Adrenal gland (tissue), 5 donors: Measurements from ENCODE around the gene TIMM44.

Source experiments
- POLR2A ChIP-seq, 2 donors: fragments of 450-650 bp; IDR thresholded peaks; one replicate each; pipeline ENCODE4 v1.6.1; 2017; ENCODE audit warnings: antibody characterized with exemption in 2 of 2, mild to moderate bottlenecking in 2 of 2, moderate library complexity in 1 of 2
- TF ChIP-seq, protein P1 (sequence below), 6 experiments: fragments of 450-650 bp in 4 of 6; fragments of 200-600 bp in 2 of 6; sonication (generic) in 1 of 6; IDR thresholded peaks; 1 replicate in 5 of 6; 2 replicates in 1 of 6; pipeline versions ENCODE4 v1.5.1 to v1.8.0; 2016 to 2021; ENCODE audit warnings: antibody characterized with exemption in 6 of 6, mild to moderate bottlenecking in 2 of 6, moderate library complexity in 1 of 6
- donor health status: DM: no; HTN: no; CAD: no.

DNA sequence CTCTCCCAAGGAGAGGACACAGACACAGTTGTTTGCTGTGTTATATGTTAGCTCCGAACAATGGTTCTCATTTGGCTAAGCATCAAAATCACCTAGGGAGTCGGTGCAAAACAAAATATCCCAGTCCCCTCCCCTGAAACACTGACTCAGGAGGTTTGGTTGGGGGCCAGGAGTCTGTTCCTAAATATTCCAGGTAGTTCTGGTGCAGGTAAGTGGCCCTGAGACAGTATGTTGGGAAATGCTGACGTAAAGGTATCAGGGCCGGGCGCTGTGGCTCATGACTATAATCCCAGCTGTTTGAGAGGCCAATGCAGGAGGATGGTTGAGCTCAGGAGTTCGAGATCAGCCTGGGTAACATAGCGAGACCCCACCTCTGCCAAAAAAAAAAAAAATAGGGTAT, 42.1 kb downstream of the TIMM44 start:
- TF ChIP-seq, protein P1, sequence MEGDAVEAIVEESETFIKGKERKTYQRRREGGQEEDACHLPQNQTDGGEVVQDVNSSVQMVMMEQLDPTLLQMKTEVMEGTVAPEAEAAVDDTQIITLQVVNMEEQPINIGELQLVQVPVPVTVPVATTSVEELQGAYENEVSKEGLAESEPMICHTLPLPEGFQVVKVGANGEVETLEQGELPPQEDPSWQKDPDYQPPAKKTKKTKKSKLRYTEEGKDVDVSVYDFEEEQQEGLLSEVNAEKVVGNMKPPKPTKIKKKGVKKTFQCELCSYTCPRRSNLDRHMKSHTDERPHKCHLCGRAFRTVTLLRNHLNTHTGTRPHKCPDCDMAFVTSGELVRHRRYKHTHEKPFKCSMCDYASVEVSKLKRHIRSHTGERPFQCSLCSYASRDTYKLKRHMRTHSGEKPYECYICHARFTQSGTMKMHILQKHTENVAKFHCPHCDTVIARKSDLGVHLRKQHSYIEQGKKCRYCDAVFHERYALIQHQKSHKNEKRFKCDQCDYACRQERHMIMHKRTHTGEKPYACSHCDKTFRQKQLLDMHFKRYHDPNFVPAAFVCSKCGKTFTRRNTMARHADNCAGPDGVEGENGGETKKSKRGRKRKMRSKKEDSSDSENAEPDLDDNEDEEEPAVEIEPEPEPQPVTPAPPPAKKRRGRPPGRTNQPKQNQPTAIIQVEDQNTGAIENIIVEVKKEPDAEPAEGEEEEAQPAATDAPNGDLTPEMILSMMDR (IDR thresholded peaks at IDR 0.05), result no peak
- no peak for TF ChIP-seq POLR2A (IDR thresholded peaks at IDR 0.05)
